Measurements from ENCODE around the gene FUCA1.
"Not testable (repeated sequence)": the region's sequence is repeated elsewhere in the genome, so short reads cannot be mapped to it uniquely, and the experiment has no call there.

Gene FUCA1

DNA sequence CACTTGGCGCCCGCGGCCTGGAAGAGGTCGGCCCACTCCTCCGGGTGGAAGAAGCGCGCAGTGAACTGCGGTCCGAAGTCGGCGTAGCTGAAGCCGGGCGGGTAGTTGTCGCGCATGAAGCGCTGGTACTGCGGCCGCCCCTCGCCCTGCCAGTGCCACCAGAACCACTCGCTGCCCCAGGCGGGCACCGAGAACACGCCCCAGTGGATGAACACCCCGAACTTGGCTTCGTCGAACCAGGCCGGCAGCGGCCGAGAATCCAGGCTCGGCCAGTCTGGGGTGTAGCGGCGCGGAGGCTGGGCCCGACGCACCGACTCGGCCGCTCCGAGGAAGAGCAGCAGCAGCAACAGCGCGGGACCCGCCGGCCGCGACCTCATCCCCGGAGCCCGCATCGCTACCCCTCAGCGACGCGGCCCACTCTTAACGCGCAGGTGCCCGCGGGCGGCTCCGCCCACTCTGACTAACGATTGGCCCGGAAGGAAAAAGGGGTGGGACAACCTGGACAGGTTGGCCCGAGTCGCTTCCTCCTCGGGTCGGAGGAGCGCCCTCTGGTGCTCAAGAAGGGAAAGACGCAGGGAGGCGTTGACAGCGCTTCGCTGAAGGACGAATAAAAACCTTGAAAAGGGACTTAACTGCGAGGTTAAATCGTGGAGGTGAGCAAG, at the start of gene FUCA1:
Gene FUCA1, minus strand, starts transcription at position 396 of the 662 bp plus-strand sequence. Its CDS starts 4 bp downstream, at position 392.
- peak; percentile 79 for DNase-seq

DNA sequence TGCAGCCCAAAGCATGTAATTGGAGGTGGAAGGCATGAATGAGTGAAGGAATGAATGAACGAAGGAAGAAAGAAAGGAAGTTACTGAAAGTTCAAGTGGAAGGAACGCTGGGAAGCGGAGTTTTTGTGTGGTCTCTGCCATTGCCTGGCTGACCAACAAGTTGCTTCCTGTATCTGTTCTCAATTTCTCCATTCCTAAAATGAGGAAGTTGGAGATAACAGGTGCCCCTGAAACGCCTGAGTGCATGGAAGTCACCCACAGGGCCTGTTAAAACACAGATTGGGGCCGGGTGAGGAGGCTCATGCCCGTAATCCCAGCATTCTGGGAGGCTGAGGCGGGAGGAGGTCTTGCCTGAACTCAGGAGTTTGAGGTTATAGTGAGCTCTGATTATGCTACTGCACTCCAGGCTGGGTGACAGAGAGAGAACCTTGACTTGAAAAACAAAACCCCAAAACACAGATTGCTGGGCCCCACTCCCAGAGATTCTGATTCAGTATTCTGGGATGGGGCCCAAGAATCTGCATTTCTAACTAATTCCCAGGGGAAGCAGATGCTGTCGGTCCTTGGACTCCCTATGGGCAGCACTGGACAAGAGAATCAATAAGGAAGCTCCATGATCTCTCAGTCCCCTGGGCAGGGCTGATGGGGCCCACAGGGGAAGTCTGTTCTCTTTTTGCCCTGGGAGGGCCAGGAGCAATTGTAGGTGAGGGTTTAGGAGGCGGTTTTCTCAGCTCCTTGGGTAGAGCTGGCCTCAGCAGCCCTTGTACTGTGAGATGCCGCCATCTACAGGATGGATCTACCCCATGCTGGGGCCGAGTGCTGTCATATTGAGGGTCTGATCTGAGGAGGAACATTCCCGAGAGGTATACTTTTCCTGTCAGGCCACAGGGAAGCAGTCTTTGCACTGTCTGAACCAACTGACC, 48.4 kb upstream of the FUCA1 start:
- peak; percentile 64 for DNase-seq

DNA sequence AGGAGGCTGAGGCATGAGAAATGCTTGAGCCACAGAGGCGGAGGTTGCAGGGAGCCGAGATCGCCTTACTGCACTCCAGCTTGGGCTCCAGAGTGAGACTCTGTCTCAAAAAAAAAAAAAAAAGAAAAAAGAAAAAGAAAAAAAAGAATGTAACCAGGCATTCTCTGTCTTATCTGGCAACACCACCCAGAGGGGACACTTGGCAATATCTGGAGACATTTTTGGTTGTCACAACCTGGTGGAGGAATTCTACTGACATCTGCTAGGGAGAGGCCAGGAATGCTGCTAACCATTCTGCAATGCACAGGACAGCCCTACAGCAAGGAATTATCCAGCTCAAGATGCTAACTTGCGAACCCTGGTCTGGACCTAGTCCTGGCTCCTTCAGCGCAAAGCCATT, 47.4 kb upstream of the FUCA1 start:
- no peak for DNase-seq

DNA sequence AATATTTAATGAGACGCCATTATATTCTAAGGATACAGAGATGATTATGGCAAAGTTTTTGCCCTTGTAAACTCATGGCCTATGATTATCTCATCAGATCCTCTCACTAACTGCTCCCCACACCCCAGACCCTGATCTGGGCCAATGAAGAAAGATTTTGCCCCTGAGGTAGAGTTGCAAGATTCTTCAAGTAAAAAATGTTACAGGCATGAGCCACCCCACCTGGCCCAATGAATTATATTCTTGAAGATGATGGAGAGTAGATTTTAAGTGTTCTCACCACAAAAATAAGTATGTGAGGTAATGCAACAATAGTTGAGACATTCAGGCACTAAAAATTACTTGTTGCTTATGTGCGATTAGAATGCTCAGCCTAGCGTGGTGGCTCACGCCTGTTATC, 46.8 kb upstream of the FUCA1 start:
- DNase-seq, result no peak

DNA sequence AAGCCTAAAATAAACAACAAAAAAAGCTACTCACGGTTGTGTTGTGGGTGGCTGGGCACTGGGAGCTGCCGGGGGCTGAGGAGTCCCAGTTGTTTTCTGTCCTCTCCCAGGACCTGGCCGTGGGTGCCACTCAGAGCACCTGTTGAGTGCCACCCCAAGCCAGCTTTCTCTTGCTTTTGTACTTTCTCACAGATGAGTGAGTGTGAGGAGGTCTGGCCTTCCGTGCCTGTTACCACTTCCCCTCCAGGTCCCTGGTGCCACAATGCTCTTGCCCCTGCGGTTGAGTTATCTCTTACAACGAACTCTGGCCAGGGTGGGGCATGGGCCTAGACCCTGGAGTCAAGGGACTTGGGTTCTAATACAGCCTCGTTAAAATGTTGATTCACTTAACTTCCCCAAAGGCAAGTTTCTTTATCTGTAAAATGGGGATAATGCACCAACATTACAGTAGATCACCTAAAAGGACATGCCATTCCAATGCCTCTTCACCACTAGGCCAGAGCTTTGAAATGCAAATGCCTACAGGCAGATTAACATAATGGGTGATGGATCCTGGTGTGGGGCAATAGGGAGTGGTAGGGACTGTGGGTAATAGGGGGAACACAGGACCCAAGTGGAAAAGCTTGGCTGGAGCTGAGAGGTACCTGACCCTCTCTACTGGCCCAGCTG, 45.3 kb upstream of the FUCA1 start, which contains the start of gene CNR2:
Gene CNR2, minus strand, starts transcription at position 151 of the 669 bp plus-strand sequence. CDS start 37,745 bp downstream, outside the sequence.
- no peak for DNase-seq

DNA sequence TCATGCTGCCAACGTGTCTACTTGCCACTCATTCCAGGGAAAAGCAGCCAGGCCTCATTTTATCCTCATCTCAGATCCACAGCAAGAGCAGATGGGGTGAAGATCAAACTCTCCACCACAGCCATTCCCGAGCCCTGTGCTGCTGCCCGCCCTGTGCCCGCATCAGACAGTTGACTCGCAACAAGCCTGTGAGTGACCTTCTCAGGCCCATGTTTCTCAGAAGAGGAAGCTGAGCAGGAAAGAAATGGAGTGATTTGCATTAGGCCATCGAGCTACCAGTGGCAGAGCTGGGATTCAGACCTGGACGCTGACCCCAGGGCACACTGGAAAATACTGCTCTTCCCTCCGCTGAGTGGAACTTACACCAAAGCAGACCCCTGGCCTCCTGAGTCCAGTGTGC, 43.8 kb upstream of the FUCA1 start:
- no peak for DNase-seq

DNA sequence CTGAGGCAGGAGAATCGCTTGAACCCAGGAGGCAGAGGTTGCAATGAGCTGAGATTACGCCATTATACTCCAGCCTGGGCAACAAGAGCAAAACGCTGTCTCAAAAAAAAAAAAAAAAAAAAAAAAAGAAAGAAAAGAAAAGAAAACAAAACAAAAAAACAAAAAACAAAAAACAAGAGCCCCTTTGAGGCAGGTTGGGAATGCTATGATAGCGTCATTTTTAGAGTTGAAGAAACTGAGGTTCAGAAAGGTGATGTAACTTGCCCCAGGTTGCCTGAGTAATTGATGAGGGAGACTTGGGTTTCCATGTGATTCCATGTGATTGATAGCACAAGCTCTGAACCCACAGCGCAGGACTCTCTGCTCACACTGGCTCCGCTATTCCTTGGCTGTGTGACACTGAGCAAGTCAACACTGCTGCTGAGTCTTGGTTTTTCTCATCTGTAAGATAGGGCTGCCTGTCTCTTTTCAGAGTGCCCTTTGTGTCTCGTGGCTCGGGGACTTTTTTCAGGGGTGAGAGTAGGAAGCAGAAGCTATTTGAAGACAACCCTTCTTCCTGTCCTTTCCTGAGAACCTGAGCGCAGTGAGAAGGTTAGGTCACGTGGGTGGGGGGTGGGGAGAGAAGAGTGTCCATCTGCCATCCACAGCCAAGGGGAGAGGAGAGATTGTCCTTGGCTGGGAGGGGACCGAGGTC, 42.6 kb upstream of the FUCA1 start:
- no peak for DNase-seq

DNA sequence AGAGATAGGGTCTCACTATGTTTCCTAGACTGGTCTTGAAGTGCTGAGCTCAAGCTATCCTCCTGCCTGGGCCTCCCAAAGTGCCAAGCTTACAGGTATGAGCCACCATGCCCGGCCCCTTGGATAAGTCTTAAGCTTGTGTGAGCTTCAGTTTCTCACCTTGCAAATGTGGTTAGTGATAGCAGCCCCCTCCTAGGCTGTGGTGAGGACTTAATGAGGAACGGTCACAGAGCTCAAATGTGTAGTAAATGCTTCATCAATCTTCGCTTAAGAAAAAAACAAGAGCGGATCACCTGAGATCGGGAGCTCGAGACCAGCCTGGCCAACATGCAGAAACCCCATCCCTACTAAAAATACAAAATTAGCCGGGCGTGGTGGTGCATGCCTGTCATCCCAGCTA, 42.1 kb upstream of the FUCA1 start:
- no peak for DNase-seq

DNA sequence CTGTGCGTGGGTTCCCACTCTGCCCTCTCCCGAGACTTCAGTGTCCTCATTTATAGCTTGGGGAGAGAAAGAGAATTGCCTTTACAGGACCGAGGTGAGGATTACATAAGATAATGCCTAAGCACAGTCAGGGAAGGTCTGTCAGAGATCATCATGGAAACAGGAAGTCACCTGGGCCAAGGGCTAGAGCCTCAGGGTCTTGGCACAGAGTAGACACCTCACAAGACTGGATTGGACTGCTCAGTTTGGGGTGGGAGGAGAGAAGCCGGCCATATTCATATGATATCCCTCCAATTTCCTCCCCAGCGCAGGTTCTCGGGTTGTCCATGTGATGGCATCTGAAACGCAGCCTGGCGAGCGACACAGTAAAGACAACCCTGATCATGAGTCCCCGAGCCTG, 41.3 kb upstream of the FUCA1 start:
- no peak for DNase-seq

DNA sequence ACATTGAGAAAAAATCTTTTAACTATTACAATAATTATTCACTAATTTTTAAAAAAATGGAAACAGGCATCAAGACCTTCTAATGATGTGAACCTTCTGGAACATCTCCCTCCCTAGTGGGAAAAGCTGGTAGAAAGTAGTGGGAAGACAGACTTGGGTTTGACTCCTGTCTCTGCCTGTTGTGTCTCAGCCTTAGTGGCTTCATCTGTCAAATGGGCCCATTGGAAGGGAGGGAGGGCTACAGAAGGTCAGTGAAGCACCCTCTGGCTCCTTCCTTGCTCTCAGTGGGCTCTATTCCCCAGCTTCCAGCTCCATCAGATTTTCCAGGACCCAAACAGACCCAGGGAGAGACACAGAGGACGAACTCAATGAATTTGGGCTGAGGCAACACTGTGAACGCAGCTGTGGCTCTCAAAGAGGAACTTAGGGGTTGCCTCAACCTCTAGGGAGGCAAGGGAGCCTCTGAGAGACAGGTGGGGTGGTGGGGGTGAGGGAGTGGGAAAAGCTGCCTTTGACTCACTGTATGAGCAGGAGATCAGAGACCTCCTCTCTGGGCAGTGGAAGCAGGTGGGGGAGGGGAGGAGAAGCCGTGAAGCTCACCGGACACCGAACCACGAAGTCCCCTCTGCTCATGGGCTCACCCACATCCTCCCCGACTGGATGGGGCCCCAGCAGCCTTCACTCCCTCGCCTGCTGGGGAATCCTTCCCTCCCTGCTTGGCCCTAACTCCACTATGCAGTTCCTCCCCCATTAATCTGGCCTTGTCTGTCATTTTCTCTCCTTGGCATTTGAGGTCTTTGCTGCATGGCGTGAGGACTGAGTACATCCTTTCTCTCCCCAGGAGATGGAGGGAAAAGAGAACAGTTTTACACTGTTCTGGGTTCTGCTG, 40.6 kb upstream of the FUCA1 start:
- DNase-seq, result no peak

DNA sequence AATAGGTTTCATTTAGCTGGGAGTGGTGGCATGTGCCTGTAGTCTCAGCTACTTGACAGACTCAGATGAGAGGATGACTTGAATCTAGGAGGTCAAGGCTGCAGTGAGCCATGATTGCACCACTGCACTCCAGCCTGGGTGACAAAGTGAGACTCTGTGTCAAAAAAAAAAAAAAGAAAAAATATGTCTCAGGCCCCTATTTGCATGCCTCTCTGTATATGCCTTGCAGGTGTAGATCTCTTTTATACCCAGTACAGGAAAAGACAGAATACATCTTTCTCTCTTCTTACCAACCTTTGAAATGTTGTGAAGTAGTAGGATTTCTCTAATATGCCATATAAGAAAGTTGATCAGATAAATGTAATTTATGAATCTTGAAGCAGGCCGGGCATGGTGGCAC, 38.6 kb upstream of the FUCA1 start:
- DNase-seq, result no peak

DNA sequence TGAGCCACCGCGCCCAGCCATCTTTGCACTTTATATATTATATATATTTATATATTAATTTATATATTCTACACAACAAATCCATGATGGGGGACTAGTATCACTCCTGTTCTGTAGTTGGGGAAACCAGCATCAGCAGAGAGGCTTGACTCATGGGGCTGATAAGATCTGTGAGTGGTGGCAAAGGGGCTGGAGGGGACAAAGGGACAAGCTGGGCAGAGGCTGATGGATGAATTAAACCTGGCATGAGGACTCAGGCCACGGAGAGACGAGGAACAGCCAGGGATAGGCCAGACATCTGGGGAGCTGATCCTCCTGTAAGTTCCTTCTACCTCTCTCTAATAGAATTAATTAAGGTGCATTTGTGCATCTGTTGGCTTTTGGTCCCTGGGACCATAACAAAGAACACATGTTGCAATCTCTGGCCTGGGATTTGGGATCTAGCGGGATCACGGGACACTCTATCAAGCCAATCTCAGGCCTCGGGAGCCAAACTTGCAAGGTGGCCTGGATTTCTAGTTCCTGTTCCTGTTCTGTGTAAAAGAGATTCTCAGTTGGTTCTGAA, 37.5 kb upstream of the FUCA1 start:
- no peak for DNase-seq

DNA sequence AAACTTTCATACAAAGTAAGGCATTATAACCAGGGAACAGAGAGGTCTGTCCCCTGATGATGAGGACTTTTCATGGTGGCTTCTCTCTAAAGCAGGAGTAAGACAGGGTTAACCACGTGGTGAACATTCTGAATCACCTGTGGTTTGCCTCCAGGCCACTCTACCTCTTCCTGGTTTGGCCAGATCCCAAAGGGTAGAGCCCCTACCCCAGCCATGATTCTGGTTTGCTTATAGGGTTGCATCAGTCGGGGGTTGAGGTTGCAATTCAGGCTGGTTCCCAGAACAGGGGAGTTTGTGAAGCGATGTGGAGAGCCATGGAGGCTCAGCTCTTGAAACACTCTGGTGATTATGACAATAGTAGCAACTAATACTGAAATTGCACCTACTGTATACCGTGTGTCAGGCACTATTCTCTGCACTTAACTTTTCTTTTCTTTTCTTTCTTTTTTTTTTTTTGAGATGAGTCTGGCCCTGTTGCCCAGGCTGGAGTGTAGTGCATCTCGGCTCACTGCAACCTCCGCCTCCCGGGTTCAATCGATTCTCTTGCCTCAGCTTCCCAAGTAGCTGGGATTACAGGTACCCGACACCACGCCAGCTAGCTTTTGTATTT, 36.8 kb upstream of the FUCA1 start:
- DNase-seq, result no peak

DNA sequence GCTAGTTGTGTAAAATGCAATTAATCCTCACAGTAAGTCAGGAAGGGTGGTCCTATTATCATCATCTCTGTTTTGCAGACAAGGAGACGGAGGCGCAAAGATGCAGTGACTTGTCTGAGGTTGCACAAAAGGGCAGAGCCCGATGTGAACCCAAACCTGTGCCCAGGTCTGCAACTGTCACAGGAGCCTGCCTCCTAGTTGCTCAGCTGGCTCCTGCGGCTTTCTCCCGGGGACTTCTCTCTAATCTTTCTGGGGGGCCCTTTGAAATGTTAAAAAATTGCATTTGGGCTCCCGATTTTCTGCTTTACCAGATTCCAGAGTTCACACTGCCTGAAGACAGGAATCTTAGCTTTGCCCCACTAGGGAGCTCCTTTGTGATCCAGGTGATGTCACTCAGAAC, 35.7 kb upstream of the FUCA1 start:
- DNase-seq, result no peak

DNA sequence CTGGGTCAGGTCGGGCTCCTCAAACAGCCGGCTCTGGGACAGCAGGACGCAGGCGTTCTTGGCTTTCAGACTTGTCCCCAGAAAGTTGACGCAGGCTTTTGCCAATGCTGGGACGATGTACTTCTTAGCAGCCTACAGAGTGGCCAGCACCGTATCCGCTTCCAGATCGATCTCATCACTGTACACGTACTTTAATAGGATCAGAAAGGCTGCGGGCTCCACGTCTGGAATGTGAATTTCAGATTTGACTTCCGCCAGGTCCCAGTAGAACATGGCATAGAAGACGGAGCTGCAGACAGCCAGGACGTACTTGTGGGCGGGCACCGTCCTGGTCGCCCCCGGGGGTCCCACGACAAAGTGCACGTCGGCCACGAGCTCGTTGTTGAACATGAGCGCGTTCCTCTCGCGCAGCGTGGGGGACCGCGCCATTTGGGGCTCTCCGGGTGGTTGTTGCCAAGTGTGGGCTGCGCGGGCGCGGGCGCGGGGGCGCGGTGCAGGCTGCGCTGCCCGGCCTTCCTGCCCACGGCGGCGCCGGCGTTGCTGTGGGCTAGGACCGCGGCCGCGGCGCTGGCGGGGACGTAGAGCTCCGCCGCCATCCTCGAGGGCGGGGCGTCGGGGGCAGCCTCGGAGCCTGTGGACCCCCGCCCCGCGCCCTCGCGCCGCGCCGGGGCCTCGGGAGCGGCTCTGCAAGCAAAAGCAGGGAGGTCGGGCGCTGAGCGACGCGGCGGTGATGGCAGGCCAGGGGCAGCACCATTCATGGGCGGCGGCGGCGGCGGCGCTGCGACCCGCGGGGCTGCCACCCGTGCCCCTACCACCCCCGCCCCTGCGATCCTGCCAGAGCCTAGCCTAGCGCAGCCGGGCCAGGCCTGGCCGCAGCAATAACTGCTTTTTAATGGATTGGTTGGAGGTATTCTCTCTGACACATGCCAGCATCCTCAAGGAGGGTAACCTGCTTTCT, 34.5 kb upstream of the FUCA1 start:
- no peak for DNase-seq

DNA sequence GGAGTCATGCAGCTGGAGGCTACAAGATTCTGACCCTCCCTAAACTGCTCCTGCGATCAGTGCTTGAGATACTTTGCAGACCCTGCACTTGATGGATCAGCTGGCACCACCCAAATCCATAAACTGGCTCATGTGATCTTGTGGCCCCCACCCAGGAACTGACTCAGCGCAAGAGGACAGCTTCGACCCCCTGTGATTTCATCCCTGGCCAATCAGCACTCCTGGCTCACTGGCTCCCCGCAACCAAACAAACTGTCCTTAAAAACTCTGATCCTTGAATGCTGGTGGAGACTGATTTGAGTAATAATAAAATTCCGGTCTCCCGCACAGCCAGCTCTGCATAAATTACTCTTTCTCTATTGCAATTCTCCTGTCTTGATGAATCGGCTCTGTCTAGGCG, 31.9 kb upstream of the FUCA1 start:
- not testable (repeated sequence) for DNase-seq

DNA sequence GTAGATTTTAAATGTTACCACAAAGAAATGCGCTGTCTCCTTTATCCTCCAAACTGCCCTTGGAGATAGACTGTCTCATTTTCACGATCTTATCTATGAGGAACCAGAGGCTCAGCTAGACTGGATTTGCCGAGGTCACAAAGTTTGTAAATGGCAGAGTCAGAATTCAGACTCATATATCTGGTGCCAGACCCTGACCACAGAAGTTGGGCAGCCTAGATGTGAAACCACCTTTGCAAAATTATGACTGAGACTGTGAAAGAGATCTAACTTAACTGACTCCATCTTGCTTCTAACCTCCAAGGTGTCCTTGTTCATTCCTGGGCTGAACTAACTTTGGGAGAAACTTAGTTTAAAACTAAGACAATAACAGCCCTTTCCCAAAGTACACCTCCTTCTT, 31.0 kb upstream of the FUCA1 start:
- no peak for DNase-seq

DNA sequence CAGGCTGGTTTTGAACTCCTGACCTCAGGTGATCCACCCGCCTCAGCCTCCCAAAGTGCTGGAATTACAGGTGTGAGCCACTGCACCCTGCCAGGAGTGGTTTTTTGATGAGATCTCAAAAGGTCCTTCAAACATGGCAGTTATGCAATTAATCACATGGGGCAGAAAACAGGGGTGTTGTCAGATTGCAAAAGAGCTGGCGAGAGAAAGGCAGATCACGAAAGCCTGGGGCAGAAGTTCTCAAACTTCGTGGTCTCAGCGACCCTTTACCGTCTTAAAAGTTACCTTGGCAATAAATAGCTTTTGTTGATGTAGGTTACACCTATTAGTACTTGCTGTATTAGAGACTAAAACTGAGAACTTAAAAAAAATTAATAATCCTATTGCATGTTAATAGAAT, 29.0 kb upstream of the FUCA1 start:
- no peak for DNase-seq

DNA sequence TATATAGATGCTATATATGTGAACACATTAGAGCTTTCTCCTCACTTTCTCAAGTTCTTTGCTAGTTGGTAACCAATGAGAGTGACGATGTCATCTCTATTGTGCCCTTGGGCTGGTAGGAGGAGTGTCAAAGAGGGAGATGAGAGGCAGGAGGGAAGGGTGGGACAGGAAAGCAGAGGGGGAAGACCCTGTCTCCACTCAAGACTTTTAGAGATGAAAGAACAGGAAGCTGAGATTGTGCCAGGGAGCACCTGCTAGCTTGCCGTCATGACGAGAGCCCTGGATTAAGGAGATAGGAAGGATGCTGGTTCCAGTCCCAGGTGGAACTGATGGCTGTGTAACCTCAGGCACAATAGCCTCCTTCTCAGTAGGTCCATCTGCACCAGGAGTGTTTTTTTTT, 28.4 kb upstream of the FUCA1 start:
- no peak for DNase-seq

DNA sequence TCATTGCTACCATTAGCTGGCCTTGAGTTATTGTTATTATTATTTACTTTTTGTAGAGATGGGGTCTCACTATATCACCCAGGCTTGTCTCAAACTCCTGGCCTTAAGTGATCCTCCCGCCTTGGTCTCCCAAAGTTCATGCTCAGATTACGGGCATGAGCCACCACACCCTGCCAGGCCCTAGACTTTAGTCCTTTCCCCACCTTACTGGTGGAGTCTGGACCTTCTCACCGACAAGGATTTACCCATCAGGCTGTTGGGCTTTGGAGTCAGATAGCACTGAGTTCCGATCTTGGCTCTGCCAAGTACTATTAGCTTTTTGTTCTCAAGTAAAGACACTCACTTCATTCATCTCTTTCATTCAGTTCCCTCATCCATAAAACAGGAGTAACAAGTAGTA, 27.9 kb upstream of the FUCA1 start:
- DNase-seq, result no peak
